Measurements from ENCODE around the gene SSR2.
A peak's percentile ranks its signal among the peaks of the same experiment; 100 is the strongest.

SSR2 gene

GRCh38 chr1:156019946-156020292 is 832 bp downstream of the SSR2 start:
- no peak overlapping the region for H3K27ac ChIP-seq (ENCODE audit: low read depth, low read length)
- peak overlapping the region; percentile 78 to 88 (median 81) for H3K4me3 ChIP-seq (ENCODE audit: low read depth in 1 of 5, low read length in 5 of 5)
- no peaks in the 10 kb centered on the region for H3K27me3 ChIP-seq (ENCODE audit: control insufficient read depth in 5 of 5, insufficient read depth in 4 of 5, low read length in 5 of 5)
- H3K9ac ChIP-seq (ENCODE audit: low read length in 5 of 5): peak overlapping the region; percentile 8 to 86 (median 75)
- no peaks in the 10 kb centered on the region for H3K9me3 ChIP-seq (ENCODE audit: control insufficient read depth in 5 of 5, low read length in 5 of 5)
- peaks cover 0 to 21% (median 11%) of the 10 kb centered on the region in 5 donors for H3K36me3 ChIP-seq (ENCODE audit: control insufficient read depth in 5 of 5, insufficient read depth in 5 of 5, low read length in 5 of 5)
- peaks cover 5 to 16% (median 14%) of the 10 kb centered on the region in 5 donors for H3K4me1 ChIP-seq (ENCODE audit: control insufficient read depth in 5 of 5, insufficient read depth in 5 of 5, low read length in 5 of 5)

- H3K27ac ChIP-seq (ENCODE audit: low read depth, low read length): no peak overlapping the region
- H3K9me3 ChIP-seq (ENCODE audit: control insufficient read depth in 5 of 5, low read length in 5 of 5): no peaks in the 10 kb centered on the region
- H3K9ac ChIP-seq (ENCODE audit: low read length in 5 of 5): no peak overlapping the region
- no peaks in the 10 kb centered on the region for H3K27me3 ChIP-seq (ENCODE audit: control insufficient read depth in 5 of 5, insufficient read depth in 4 of 5, low read length in 5 of 5)
- H3K36me3 ChIP-seq (ENCODE audit: control insufficient read depth in 5 of 5, insufficient read depth in 5 of 5, low read length in 5 of 5): peaks cover 24 to 70% (median 51%) of the 10 kb centered on the region in 5 donors
- H3K4me1 ChIP-seq (ENCODE audit: control insufficient read depth in 5 of 5, insufficient read depth in 5 of 5, low read length in 5 of 5): peaks cover 2 to 4% (median 4%) of the 10 kb centered on the region in 5 donors
- no peak overlapping the region for H3K4me3 ChIP-seq (ENCODE audit: low read depth in 1 of 5, low read length in 5 of 5)
These were observed 5.9 kb downstream of the SSR2 start for GRCh38 chr1:156014829-156015228.

GRCh38 chr1:156012051-156012817 is 8.5 kb downstream of the SSR2 start:
- Histone ChIP-seq H3K9me3 (ENCODE audit: control insufficient read depth in 5 of 5, low read length in 5 of 5) (no peaks in the 10 kb centered on the region), H3K4me1 (ENCODE audit: control insufficient read depth in 5 of 5, insufficient read depth in 5 of 5, low read length in 5 of 5) (no peaks in the 10 kb centered on the region), H3K27ac (ENCODE audit: low read depth, low read length) (no peak overlapping the region), H3K36me3 (ENCODE audit: control insufficient read depth in 5 of 5, insufficient read depth in 5 of 5, low read length in 5 of 5) (peaks cover 24 to 74% (median 62%) of the 10 kb centered on the region in 5 donors), H3K9ac (ENCODE audit: low read length in 5 of 5) (no peak overlapping the region), H3K27me3 (ENCODE audit: control insufficient read depth in 5 of 5, insufficient read depth in 4 of 5, low read length in 5 of 5) (no peaks in the 10 kb centered on the region), H3K4me3 (ENCODE audit: low read depth in 1 of 5, low read length in 5 of 5) (no peak overlapping the region)

- Histone ChIP-seq H3K27ac (ENCODE audit: low read depth, low read length) (no peak overlapping the region), H3K27me3 (ENCODE audit: control insufficient read depth in 5 of 5, insufficient read depth in 4 of 5, low read length in 5 of 5) (no peaks in the 10 kb centered on the region), H3K4me1 (ENCODE audit: control insufficient read depth in 5 of 5, insufficient read depth in 5 of 5, low read length in 5 of 5) (no peaks in the 10 kb centered on the region), H3K9me3 (ENCODE audit: control insufficient read depth in 5 of 5, low read length in 5 of 5) (no peaks in the 10 kb centered on the region), H3K9ac (ENCODE audit: low read length in 5 of 5) (no peak overlapping the region), H3K36me3 (ENCODE audit: control insufficient read depth in 5 of 5, insufficient read depth in 5 of 5, low read length in 5 of 5) (peaks cover 24 to 65% (median 56%) of the 10 kb centered on the region in 5 donors), H3K4me3 (ENCODE audit: low read depth in 1 of 5, low read length in 5 of 5) (no peak overlapping the region)
These were observed 11.3 kb downstream of the SSR2 start for GRCh38 chr1:156009404-156009803.

- H3K36me3 ChIP-seq (ENCODE audit: control insufficient read depth in 5 of 5, insufficient read depth in 5 of 5, low read length in 5 of 5): peaks cover 7 to 41% (median 37%) of the 10 kb centered on the region in 5 donors
- H3K9ac ChIP-seq (ENCODE audit: low read length in 5 of 5): no peak overlapping the region
- H3K27ac ChIP-seq (ENCODE audit: low read depth, low read length): no peak overlapping the region
- no peak overlapping the region for H3K4me3 ChIP-seq (ENCODE audit: low read depth in 1 of 5, low read length in 5 of 5)
- H3K9me3 ChIP-seq (ENCODE audit: control insufficient read depth in 5 of 5, low read length in 5 of 5): no peaks in the 10 kb centered on the region
- peaks cover 0 to 7% (median 2%) of the 10 kb centered on the region in 5 donors for H3K4me1 ChIP-seq (ENCODE audit: control insufficient read depth in 5 of 5, insufficient read depth in 5 of 5, low read length in 5 of 5)
- peaks cover 0 to 4% (median 0%) of the 10 kb centered on the region in 5 donors for H3K27me3 ChIP-seq (ENCODE audit: control insufficient read depth in 5 of 5, insufficient read depth in 4 of 5, low read length in 5 of 5)
These were observed 13.9 kb downstream of the SSR2 start for GRCh38 chr1:156006666-156007376.

GRCh38 chr1:156004843-156005584 is 15.7 kb downstream of the SSR2 start:
- Histone ChIP-seq H3K27me3 (ENCODE audit: control insufficient read depth in 5 of 5, insufficient read depth in 4 of 5, low read length in 5 of 5) (peaks cover 0 to 4% (median 0%) of the 10 kb centered on the region in 5 donors), H3K4me1 (ENCODE audit: control insufficient read depth in 5 of 5, insufficient read depth in 5 of 5, low read length in 5 of 5) (peaks cover 1 to 16% (median 12%) of the 10 kb centered on the region in 5 donors), H3K4me3 (ENCODE audit: low read depth in 1 of 5, low read length in 5 of 5) (no peak overlapping the region), H3K27ac (ENCODE audit: low read depth, low read length) (no peak overlapping the region), H3K36me3 (ENCODE audit: control insufficient read depth in 5 of 5, insufficient read depth in 5 of 5, low read length in 5 of 5) (peaks cover 0 to 23% (median 19%) of the 10 kb centered on the region in 5 donors), H3K9ac (ENCODE audit: low read length in 5 of 5) (no peak overlapping the region), H3K9me3 (ENCODE audit: control insufficient read depth in 5 of 5, low read length in 5 of 5) (no peaks in the 10 kb centered on the region)

- H3K27me3 ChIP-seq (ENCODE audit: control insufficient read depth in 5 of 5, insufficient read depth in 4 of 5, low read length in 5 of 5): peaks cover 0 to 4% (median 0%) of the 10 kb centered on the region in 5 donors
- no peaks in the 10 kb centered on the region for H3K9me3 ChIP-seq (ENCODE audit: control insufficient read depth in 5 of 5, low read length in 5 of 5)
- peaks cover 0 to 13% (median 11%) of the 10 kb centered on the region in 5 donors for H3K36me3 ChIP-seq (ENCODE audit: control insufficient read depth in 5 of 5, insufficient read depth in 5 of 5, low read length in 5 of 5)
- H3K27ac ChIP-seq (ENCODE audit: low read depth, low read length): no peak overlapping the region
- H3K4me1 ChIP-seq (ENCODE audit: control insufficient read depth in 5 of 5, insufficient read depth in 5 of 5, low read length in 5 of 5): peaks cover 1 to 16% (median 12%) of the 10 kb centered on the region in 5 donors
- H3K4me3 ChIP-seq (ENCODE audit: low read depth in 1 of 5, low read length in 5 of 5): no peak overlapping the region
- H3K9ac ChIP-seq (ENCODE audit: low read length in 5 of 5): no peak overlapping the region
These were observed 16.9 kb downstream of the SSR2 start for GRCh38 chr1:156003923-156004188.

GRCh38 chr1:156002188-156002911 is 18.4 kb downstream of the SSR2 start:
- peaks cover 0 to 4% (median 0%) of the 10 kb centered on the region in 5 donors for H3K27me3 ChIP-seq (ENCODE audit: control insufficient read depth in 5 of 5, insufficient read depth in 4 of 5, low read length in 5 of 5)
- peaks cover 0 to 6% (median 5%) of the 10 kb centered on the region in 5 donors for H3K36me3 ChIP-seq (ENCODE audit: control insufficient read depth in 5 of 5, insufficient read depth in 5 of 5, low read length in 5 of 5)
- no peak overlapping the region for H3K4me3 ChIP-seq (ENCODE audit: low read depth in 1 of 5, low read length in 5 of 5)
- no peak overlapping the region for H3K27ac ChIP-seq (ENCODE audit: low read depth, low read length)
- no peaks in the 10 kb centered on the region for H3K9me3 ChIP-seq (ENCODE audit: control insufficient read depth in 5 of 5, low read length in 5 of 5)
- H3K9ac ChIP-seq (ENCODE audit: low read length in 5 of 5): no peak overlapping the region
- peaks cover 1 to 16% (median 12%) of the 10 kb centered on the region in 5 donors for H3K4me1 ChIP-seq (ENCODE audit: control insufficient read depth in 5 of 5, insufficient read depth in 5 of 5, low read length in 5 of 5)

- Histone ChIP-seq H3K27ac (ENCODE audit: low read depth, low read length) (no peak overlapping the region), H3K4me3 (ENCODE audit: low read depth in 1 of 5, low read length in 5 of 5) (peak overlapping the region in 2 of 5 donors; percentile 3 to 16), H3K36me3 (ENCODE audit: control insufficient read depth in 5 of 5, insufficient read depth in 5 of 5, low read length in 5 of 5) (peaks cover 0 to 2% (median 1%) of the 10 kb centered on the region in 5 donors), H3K9ac (ENCODE audit: low read length in 5 of 5) (peak overlapping the region in 2 of 5 donors; percentile 0 to 20), H3K27me3 (ENCODE audit: control insufficient read depth in 5 of 5, insufficient read depth in 4 of 5, low read length in 5 of 5) (peaks cover 0 to 4% (median 0%) of the 10 kb centered on the region in 5 donors), H3K9me3 (ENCODE audit: control insufficient read depth in 5 of 5, low read length in 5 of 5) (no peaks in the 10 kb centered on the region), H3K4me1 (ENCODE audit: control insufficient read depth in 5 of 5, insufficient read depth in 5 of 5, low read length in 5 of 5) (peaks cover 1 to 16% (median 12%) of the 10 kb centered on the region in 5 donors)
These were observed 19.0 kb downstream of the SSR2 start for GRCh38 chr1:156001662-156002171.

All from subcutaneous abdominal adipose tissue (tissue), 5 donors.